Medulla oblongata (tissue), 1 donor: Measurements from ENCODE around the gene INF2.

Source experiments
- DNase-seq: peaks from one replicate; pipeline ENCODE4 v3.0.0-alpha.2; 2015; ENCODE audit errors: extremely low spot score

Gene INF2

GRCh38 chr14:104751539-104752422 is 62.4 kb downstream of the INF2 start:
- DNase-seq = no peak

- DNase-seq = no peak
Measured at GRCh38 chr14:104752423-104752734, 63.0 kb downstream of the INF2 start.

- peak; percentile 99 for DNase-seq
Measured at GRCh38 chr14:104752735-104753527, 63.5 kb downstream of the INF2 start, which contains the start of gene SIVA1. SIVA1 (plus strand) TSS chr14:104753147; CDS start chr14:104753202, 55 bp downstream.

- no peak for DNase-seq
Measured at GRCh38 chr14:104753528-104754212, 64.3 kb downstream of the INF2 start.

GRCh38 chr14:104754213-104754851 is 64.9 kb downstream of the INF2 start:
- no peak for DNase-seq

- no peak for DNase-seq
Measured at GRCh38 chr14:104755621-104756020, 66.2 kb downstream of the INF2 start.

GRCh38 chr14:104756477-104757237 is 67.2 kb downstream of the INF2 start:
- DNase-seq = no peak

GRCh38 chr14:104757238-104757585 is 67.8 kb downstream of the INF2 start:
- no peak for DNase-seq

GRCh38 chr14:104757681-104758392 is 68.4 kb downstream of the INF2 start:
- no peak for DNase-seq

GRCh38 chr14:104758981-104759969 is 69.9 kb downstream of the INF2 start:
- DNase-seq = no peak

GRCh38 chr14:104765517-104765916 is 76.1 kb downstream of the INF2 start:
- DNase-seq = no peak

- DNase-seq = no peak
Measured at GRCh38 chr14:104766256-104766862, 76.9 kb downstream of the INF2 start.

GRCh38 chr14:104766863-104767633 is 77.6 kb downstream of the INF2 start:
- no peak for DNase-seq

- DNase-seq = no peak
Measured at GRCh38 chr14:104767634-104767918, 78.2 kb downstream of the INF2 start.

- DNase-seq = peak; percentile 86
Measured at GRCh38 chr14:104768437-104769323, 79.3 kb downstream of the INF2 start.

- no peak for DNase-seq
Measured at GRCh38 chr14:104769324-104770071, 80.1 kb downstream of the INF2 start.
